Fibroblast of the aortic adventitia (primary cell): ENCODE data around the gene CCDC39. TPM values are rescaled to one million over a fixed set of nuclear protein-coding genes. Genes with fewer than 3 reads are reported as not detected.
"Not testable (repeated sequence)": the region's sequence is repeated elsewhere in the genome, so short reads cannot be mapped to it uniquely, and the experiment has no call there.

ENCODE experiments used
- DNase-seq: peaks from one replicate; pipeline ENCODE4 v3.0.0-alpha.2; 2010; ENCODE audit warnings: low read depth
- H3K4me3 ChIP-seq: 2 replicates; pipeline ENCODE4 v1.5.1; 2011; ENCODE audit warnings: low read depth, mild to moderate bottlenecking, control low read depth, low read length, moderate library complexity
- CTCF ChIP-seq: IDR thresholded peaks from 2 replicates; pipeline ENCODE4 v1.5.1; 2011; ENCODE audit warnings: mild to moderate bottlenecking, low read length, control low read depth, inconsistent platforms; ENCODE audit not compliant: insufficient read depth
- total RNA-seq: library from RNA; depleted of rRNA; stranded (reverse); fragments of >200 nt; gene quantifications from 2 replicates; pipeline ENCODE4 v1.2.3, GENCODE V29; 2012; ENCODE audit warnings: low replicate concordance

Gene CCDC39
- total RNA-seq, 1 donor: 0.27 TPM

- DNase-seq: no peak
- H3K4me3 ChIP-seq: no peak overlapping the region
- peak; percentile 19 for TF ChIP-seq CTCF
These were observed 48.0 kb downstream of the CCDC39 start for GRCh38 chr3:180631317-180631716.

GRCh38 chr3:180630371-180630770 lies 48.9 kb downstream of the CCDC39 start:
- DNase-seq: no peak
- no peak for TF ChIP-seq CTCF
- no peak overlapping the region for H3K4me3 ChIP-seq

- no peak for TF ChIP-seq CTCF
- no peak overlapping the region for H3K4me3 ChIP-seq
- no peak for DNase-seq
These were observed 52.4 kb downstream of the CCDC39 start for GRCh38 chr3:180626844-180627243.

- H3K4me3 ChIP-seq: no peak overlapping the region
- TF ChIP-seq CTCF: no peak
- no peak for DNase-seq
These were observed 54.6 kb downstream of the CCDC39 start for GRCh38 chr3:180624714-180625113.

GRCh38 chr3:180619723-180620122 lies 59.6 kb downstream of the CCDC39 start:
- DNase-seq: no peak
- no peak for TF ChIP-seq CTCF
- H3K4me3 ChIP-seq: no peak overlapping the region

- DNase-seq, H3K4me3 ChIP-seq: not testable (repeated sequence)
These were observed 60.7 kb downstream of the CCDC39 start for GRCh38 chr3:180618563-180618962.

GRCh38 chr3:180617049-180617448 lies 62.2 kb downstream of the CCDC39 start:
- no peak overlapping the region for H3K4me3 ChIP-seq
- no peak for TF ChIP-seq CTCF
- DNase-seq: no peak
